Measurements from ENCODE around the gene FDX1. TPM values are rescaled to one million over a fixed set of nuclear protein-coding genes. Genes with fewer than 3 reads are reported as not detected.

Gene FDX1
- total RNA-seq, 1 donor from 2014 or later: 13.0 TPM

DNA sequence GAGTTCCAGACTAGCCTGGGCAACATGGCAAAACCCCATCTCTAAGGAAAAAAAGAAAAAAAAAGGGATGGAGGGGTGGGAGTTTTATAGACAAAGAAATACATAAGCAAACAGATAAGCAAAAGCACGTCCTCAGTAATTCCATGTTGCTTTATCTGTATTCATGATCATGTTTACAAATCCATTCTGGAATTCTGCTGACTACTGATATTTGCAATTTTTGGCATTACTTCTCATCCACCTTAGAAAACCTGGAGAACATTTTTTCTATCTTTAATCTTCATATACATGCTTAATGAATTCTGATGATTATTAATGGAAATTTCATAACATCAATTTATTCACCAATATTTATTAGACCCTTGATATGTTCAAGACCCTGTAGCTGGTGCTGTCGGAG, 1.7 kb upstream of the FDX1 start:
- no peak for TF ChIP-seq EZH2 (IDR thresholded peaks at IDR 0.05)
- Mint-ChIP-seq H3K27ac (no peak overlapping the region), H3K4me1 (peaks cover 23% of the 10 kb centered on the region), H3K4me3 (no peak overlapping the region), H3K27me3 (ENCODE audit: insufficient read depth, low read depth) (no peaks in the 10 kb centered on the region), H3K36me3 (no peaks in the 10 kb centered on the region), H3K9me3 (no peaks in the 10 kb centered on the region)
- no peak overlapping the region for H3K4me2 ChIP-seq
- H3K9me3 ChIP-seq (ENCODE audit: low read depth): no peaks in the 10 kb centered on the region
- peaks cover 5% of the 10 kb centered on the region for H3K4me1 ChIP-seq
- H3K79me2 ChIP-seq (ENCODE audit: low read depth): peaks cover 28% of the 10 kb centered on the region
- H3K36me3 ChIP-seq: no peaks in the 10 kb centered on the region
- DNase-seq (ENCODE audit: low spot score): no peak
- peaks cover 16% of the 10 kb centered on the region for H3K27me3 ChIP-seq
- no peak overlapping the region for H3K27ac ChIP-seq
- H4K20me1 ChIP-seq (ENCODE audit: low read depth): peaks cover 19% of the 10 kb centered on the region
- no peak overlapping the region for H2AFZ ChIP-seq (replicated peaks)
- H3K9ac ChIP-seq: no peak overlapping the region
- peaks cover 14% of the 10 kb centered on the region for H3F3A ChIP-seq (ENCODE audit: low read depth)
- no peak overlapping the region for H3K4me3 ChIP-seq

DNA sequence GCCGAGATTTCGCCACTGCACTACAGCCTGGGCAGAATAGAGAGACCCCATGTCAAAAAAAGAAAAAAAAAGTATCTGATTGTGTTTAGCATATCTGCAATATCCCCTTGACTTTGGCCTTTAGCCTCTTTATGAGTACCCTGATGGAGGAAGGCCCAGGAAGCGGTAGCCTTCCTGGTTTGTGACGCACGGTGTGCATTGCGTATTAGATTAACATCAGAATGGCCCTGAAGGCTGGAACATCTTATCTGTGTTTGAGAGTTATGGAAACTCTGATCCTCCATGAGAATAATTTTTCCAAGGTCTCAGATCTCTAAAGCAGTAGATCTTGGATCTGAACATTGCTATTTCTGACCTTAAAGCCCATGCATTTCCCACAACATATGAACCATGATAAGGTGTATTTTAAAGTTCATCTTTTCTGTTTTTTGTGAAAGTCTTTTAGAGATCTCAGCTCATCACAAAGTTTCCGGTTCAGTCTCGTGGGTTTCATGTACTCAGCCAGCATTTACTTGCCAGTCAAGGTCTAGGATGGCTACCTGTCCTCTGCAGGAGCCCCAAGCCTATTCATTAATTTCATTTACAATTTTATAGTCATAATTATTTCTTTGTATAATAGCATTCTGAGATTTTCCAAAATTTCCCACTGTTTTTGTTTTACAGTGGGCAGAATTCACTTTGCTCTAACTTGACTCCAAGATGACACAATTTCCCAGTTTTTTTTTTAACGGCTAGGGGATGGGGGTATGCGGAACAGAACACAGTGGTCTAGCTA, 605 bp upstream of the FDX1 start:
- TF ChIP-seq, protein P1, sequence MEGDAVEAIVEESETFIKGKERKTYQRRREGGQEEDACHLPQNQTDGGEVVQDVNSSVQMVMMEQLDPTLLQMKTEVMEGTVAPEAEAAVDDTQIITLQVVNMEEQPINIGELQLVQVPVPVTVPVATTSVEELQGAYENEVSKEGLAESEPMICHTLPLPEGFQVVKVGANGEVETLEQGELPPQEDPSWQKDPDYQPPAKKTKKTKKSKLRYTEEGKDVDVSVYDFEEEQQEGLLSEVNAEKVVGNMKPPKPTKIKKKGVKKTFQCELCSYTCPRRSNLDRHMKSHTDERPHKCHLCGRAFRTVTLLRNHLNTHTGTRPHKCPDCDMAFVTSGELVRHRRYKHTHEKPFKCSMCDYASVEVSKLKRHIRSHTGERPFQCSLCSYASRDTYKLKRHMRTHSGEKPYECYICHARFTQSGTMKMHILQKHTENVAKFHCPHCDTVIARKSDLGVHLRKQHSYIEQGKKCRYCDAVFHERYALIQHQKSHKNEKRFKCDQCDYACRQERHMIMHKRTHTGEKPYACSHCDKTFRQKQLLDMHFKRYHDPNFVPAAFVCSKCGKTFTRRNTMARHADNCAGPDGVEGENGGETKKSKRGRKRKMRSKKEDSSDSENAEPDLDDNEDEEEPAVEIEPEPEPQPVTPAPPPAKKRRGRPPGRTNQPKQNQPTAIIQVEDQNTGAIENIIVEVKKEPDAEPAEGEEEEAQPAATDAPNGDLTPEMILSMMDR (IDR thresholded peaks at IDR 0.05): no peak
- TF ChIP-seq EZH2 (IDR thresholded peaks at IDR 0.05) (no peak), EZH2phosphoT487 (IDR thresholded peaks at IDR 0.05) (no peak)
- H3K27ac ChIP-seq: no peak overlapping the region
- H3K4me3 Mint-ChIP-seq: peak overlapping the region; percentile 90

DNA sequence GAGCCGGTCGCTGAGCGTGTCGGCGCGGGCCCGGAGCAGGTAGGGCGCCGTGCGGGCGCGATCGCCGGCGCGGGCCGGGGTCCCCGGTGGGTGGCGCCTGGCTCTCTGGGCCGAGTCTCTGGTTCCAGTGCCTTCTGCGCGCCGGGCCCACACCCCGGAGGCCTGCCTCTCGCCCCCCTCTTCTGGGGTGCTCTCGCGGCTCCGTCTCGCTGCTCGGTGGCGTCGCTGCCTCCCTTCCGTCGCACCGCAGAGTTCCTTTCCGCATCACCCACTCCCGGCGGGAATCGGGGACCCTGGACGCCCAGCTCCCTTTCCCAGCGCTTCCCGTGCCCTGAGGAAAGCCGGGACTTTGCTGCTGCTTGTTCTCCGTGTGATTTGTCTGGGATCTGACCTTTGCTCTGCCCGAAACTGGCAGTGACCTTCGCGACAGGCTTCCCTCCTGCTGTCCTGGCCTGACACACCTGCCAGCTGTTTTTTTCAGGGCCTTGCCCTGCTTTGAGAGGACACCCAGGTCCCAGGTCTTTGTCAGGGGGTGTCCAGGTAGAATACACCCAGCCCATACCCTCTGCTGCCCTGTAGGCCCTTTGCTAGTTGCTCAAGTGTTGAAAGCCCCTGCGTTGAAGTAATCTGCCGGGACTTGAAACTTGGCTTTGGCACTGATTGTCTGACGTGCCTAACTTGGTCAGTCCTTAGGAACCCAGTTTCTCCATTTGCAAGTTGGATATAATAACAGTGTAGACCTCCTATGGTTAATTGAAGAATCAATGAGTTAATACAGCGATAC, 711 bp downstream of the FDX1 start:
- TF ChIP-seq, protein P1 (IDR thresholded peaks at IDR 0.05): no peak
- TF ChIP-seq EZH2phosphoT487 (IDR thresholded peaks at IDR 0.05): no peak
- no peak for TF ChIP-seq EZH2 (IDR thresholded peaks at IDR 0.05)
- Histone ChIP-seq H4K20me1 (ENCODE audit: low read depth) (peaks cover 23% of the 10 kb centered on the region), H3K4me3 (peak overlapping the region; percentile 91), H3K79me2 (ENCODE audit: low read depth) (peaks cover 51% of the 10 kb centered on the region), H3K4me2 (peak overlapping the region; percentile 90), H3K27ac (peak overlapping the region; percentile 47), H3F3A (ENCODE audit: low read depth) (peaks cover 14% of the 10 kb centered on the region), H3K27me3 (peaks cover 16% of the 10 kb centered on the region), H3K4me1 (peaks cover 5% of the 10 kb centered on the region), H3K9me3 (ENCODE audit: low read depth) (no peaks in the 10 kb centered on the region), H3K9ac (peak overlapping the region; percentile 48), H2AFZ (replicated peaks) (peak overlapping the region; percentile 90), H3K36me3 (no peaks in the 10 kb centered on the region)
- H3K27ac Mint-ChIP-seq: peak overlapping the region; percentile 93
- peak; percentile 12 for DNase-seq (ENCODE audit: low spot score)
- peaks cover 30% of the 10 kb centered on the region for H3K4me1 Mint-ChIP-seq
- H3K9me3 Mint-ChIP-seq: no peaks in the 10 kb centered on the region
- H3K4me3 Mint-ChIP-seq: peak overlapping the region; percentile 98
- no peaks in the 10 kb centered on the region for H3K27me3 Mint-ChIP-seq (ENCODE audit: insufficient read depth, low read depth)
- H3K36me3 Mint-ChIP-seq: no peaks in the 10 kb centered on the region

More for the DNA sequence above, 605 bp upstream of the FDX1 start:
- H3K9ac ChIP-seq: no peak overlapping the region
- peaks cover 5% of the 10 kb centered on the region for H3K4me1 ChIP-seq
- H3K4me1 Mint-ChIP-seq: peaks cover 30% of the 10 kb centered on the region
- H3K27ac Mint-ChIP-seq: peak overlapping the region; percentile 82
- peak overlapping the region; percentile 90 for H2AFZ ChIP-seq (replicated peaks)
- peaks cover 14% of the 10 kb centered on the region for H3F3A ChIP-seq (ENCODE audit: low read depth)
- no peaks in the 10 kb centered on the region for H3K36me3 ChIP-seq
- no peaks in the 10 kb centered on the region for H3K36me3 Mint-ChIP-seq
- DNase-seq (ENCODE audit: low spot score): no peak
- H4K20me1 ChIP-seq (ENCODE audit: low read depth): peaks cover 22% of the 10 kb centered on the region
- H3K9me3 ChIP-seq (ENCODE audit: low read depth): no peaks in the 10 kb centered on the region
- peaks cover 16% of the 10 kb centered on the region for H3K27me3 ChIP-seq
- H3K79me2 ChIP-seq (ENCODE audit: low read depth): peaks cover 38% of the 10 kb centered on the region
- no peaks in the 10 kb centered on the region for H3K27me3 Mint-ChIP-seq (ENCODE audit: insufficient read depth, low read depth)
- peak overlapping the region; percentile 90 for H3K4me2 ChIP-seq
- peak overlapping the region; percentile 91 for H3K4me3 ChIP-seq
- no peaks in the 10 kb centered on the region for H3K9me3 Mint-ChIP-seq
